ENCODE results near the gene HS3ST5.
"Not testable (repeated sequence)": the region's sequence is repeated elsewhere in the genome, so short reads cannot be mapped to it uniquely, and the experiment has no call there.

DNA sequence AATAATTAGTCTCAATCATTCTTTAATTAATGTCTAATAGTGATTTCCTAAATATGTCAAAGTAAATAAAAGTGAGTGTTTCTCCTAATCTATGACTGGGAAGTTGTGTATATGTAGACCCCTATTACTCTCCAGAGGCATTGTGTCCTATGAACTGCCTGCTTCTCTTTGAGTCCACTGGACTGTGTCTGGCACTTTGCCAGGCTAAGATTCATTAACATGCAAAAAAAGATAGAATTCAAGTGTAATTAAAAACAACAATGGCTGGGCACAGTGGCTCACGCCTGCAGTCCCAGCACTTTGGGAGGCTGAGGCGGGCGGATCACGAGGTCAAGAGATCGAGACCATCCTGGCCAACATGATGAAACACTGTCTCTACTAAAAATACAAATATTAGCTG, 298.3 kb downstream of the HS3ST5 start:
- TF ChIP-seq, protein P1, sequence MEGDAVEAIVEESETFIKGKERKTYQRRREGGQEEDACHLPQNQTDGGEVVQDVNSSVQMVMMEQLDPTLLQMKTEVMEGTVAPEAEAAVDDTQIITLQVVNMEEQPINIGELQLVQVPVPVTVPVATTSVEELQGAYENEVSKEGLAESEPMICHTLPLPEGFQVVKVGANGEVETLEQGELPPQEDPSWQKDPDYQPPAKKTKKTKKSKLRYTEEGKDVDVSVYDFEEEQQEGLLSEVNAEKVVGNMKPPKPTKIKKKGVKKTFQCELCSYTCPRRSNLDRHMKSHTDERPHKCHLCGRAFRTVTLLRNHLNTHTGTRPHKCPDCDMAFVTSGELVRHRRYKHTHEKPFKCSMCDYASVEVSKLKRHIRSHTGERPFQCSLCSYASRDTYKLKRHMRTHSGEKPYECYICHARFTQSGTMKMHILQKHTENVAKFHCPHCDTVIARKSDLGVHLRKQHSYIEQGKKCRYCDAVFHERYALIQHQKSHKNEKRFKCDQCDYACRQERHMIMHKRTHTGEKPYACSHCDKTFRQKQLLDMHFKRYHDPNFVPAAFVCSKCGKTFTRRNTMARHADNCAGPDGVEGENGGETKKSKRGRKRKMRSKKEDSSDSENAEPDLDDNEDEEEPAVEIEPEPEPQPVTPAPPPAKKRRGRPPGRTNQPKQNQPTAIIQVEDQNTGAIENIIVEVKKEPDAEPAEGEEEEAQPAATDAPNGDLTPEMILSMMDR (IDR thresholded peaks at IDR 0.05), result not testable (repeated sequence)
- TF ChIP-seq POLR2A (IDR thresholded peaks at IDR 0.05), result not testable (repeated sequence)
